Measurements from ENCODE around the gene PCBP3. TPM values are rescaled to one million over a fixed set of nuclear protein-coding genes. Genes with fewer than 3 reads are reported as not detected.

The PCBP3 gene
- polyA plus RNA-seq, 1 donor (not counting 4 experiments of a cell fraction or from before 2014, with no cell fraction given), result 0.25 TPM

DNA sequence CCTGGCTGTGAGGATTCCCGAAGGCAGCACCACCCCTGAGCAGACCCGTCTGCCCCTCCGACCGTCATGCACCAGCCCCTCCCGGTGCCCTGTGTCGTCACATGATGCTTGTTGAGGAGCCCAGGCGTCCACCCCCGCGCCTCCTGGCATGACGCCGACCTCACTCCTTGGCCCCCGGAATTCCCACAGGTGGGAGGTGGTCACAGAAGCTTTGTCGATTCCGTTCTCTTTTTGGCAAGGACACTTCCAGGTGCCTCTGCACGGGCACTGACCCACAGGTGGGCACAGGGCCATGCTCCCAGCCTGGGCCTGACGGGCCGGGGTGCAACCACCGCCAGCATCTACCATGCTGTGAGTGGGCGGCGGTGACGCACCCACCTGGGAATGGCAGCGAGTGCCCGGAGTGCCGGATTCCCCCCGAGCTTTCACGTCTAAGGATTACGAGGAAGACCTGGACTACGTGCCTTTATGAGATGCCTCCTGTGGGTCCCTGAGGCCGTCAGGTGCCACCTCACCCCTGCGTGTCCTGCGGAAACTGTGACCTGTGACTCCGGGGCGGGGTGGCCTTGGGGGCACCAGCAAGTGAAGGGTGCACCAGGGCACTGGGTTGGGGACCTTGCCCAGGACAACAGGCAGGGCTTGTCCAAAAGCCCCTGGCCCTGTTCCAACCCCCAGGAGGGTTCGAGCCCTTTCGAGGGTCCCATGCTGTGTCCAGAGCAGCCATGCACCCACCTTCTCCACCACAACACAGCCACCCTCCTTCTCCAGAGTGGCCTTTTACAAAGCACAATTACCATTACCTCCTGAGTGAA is 306.6 kb downstream of the PCBP3 start:
- H3K79me2 ChIP-seq (ENCODE audit: control insufficient read depth, insufficient read depth, low read length), result no peaks in the 10 kb centered on the region
- H3K9ac ChIP-seq (ENCODE audit: control insufficient read depth, extremely low read depth, insufficient read depth, low read length), result peak overlapping the region; percentile 15
- H3K27ac ChIP-seq (ENCODE audit: control insufficient read depth, insufficient read depth, low read length), result no peak overlapping the region
- H3K4me2 ChIP-seq (ENCODE audit: control insufficient read depth, extremely low read depth, insufficient read depth, low read depth, low read length), result peak overlapping the region; percentile 57
- H3K4me3 ChIP-seq (ENCODE audit: control insufficient read depth in 2 of 3, extremely low read depth in 1 of 3, insufficient read depth in 2 of 3, low read depth in 1 of 3, low read length in 3 of 3), result peak overlapping the region in 1 of 3 experiments; percentile 31
- no peaks in the 10 kb centered on the region for H3K9me3 ChIP-seq (ENCODE audit: control insufficient read depth, low read depth, low read length)
- dilution Hi-C loops (cut with MboI; ENCODE audit: extremely low pct_ligation_motif_present, low sequenced_read_pairs), result no loop called here
- no peak overlapping the region for H2AFZ ChIP-seq (ENCODE audit: control insufficient read depth, low read length)
- TF ChIP-seq EZH2 (IDR thresholded peaks at IDR 0.05; ENCODE audit: low read length), result no peak
- TF ChIP-seq, protein P1, sequence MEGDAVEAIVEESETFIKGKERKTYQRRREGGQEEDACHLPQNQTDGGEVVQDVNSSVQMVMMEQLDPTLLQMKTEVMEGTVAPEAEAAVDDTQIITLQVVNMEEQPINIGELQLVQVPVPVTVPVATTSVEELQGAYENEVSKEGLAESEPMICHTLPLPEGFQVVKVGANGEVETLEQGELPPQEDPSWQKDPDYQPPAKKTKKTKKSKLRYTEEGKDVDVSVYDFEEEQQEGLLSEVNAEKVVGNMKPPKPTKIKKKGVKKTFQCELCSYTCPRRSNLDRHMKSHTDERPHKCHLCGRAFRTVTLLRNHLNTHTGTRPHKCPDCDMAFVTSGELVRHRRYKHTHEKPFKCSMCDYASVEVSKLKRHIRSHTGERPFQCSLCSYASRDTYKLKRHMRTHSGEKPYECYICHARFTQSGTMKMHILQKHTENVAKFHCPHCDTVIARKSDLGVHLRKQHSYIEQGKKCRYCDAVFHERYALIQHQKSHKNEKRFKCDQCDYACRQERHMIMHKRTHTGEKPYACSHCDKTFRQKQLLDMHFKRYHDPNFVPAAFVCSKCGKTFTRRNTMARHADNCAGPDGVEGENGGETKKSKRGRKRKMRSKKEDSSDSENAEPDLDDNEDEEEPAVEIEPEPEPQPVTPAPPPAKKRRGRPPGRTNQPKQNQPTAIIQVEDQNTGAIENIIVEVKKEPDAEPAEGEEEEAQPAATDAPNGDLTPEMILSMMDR (optimal IDR thresholded peaks at IDR 0.05 in 1 of 3, IDR thresholded peaks at IDR 0.05 in 1 of 3, conservative IDR thresholded peaks at IDR 0.05 in 1 of 3; ENCODE audit: extremely low read depth in 1 of 3, insufficient read depth in 2 of 3, low read length in 3 of 3), result no peak
- H3K27me3 ChIP-seq (ENCODE audit: control insufficient read depth, extremely low read depth, insufficient read depth, low read length), result peaks cover 36% of the 10 kb centered on the region
- H4K20me1 ChIP-seq (ENCODE audit: control insufficient read depth, extremely low read depth, insufficient read depth, low read length), result no peaks in the 10 kb centered on the region
- DNase-seq (ENCODE audit: low read depth, low spot score) (no peak), FAIRE-seq (no peak)
- H3K36me3 ChIP-seq (ENCODE audit: control insufficient read depth in 2 of 2, extremely low read depth in 1 of 2, insufficient read depth in 2 of 2, low read length in 2 of 2), result no peaks in the 10 kb centered on the region
- no peaks in the 10 kb centered on the region for H3K9me1 ChIP-seq (ENCODE audit: control insufficient read depth, extremely low read depth, insufficient read depth, low read length)
- H3K4me1 ChIP-seq (ENCODE audit: control insufficient read depth, extremely low read depth, insufficient read depth, low read length), result peaks cover 22% of the 10 kb centered on the region

DNA sequence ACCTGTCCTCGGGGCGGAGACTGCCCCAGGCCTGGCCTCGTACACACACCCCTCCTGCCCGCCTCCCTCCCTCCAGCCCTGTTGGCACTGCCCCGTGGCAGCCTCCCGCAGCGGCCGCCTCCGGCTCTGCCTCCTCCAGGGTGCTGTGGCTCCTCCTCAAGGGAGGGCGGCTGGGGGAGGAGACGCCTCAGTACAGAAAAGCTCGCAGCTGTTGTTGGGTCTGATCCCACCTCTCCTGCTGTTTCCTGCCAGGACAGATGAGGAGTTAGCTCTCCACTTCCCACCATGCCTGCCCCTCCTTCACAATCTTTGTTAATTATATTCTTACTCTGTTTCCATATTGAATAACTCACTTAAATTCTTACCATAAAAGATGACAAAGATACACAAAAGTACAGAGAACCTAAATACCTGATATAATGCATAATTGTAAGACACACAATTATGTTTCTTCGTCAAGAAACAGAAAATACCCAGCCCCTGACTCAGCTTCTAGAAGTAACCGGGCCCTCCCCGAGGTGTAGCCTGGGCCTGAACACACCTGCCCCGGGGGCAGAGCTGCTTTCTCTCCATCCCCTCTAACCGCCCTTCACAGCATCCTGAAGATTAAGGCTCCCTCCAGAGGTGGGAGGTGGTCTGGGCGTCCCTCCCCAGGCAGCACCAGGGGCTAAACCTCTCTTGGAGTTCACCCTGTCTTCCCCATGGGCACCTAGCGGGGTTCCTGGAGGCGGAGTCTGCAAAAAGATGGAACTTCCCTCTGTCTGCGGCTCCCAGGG is 307.4 kb downstream of the PCBP3 start:
- Histone ChIP-seq H3K9me1 (ENCODE audit: control insufficient read depth, extremely low read depth, insufficient read depth, low read length) (no peaks in the 10 kb centered on the region), H3K4me2 (ENCODE audit: control insufficient read depth, extremely low read depth, insufficient read depth, low read depth, low read length) (peak overlapping the region; percentile 57), H3K4me1 (ENCODE audit: control insufficient read depth, extremely low read depth, insufficient read depth, low read length) (peaks cover 22% of the 10 kb centered on the region), H4K20me1 (ENCODE audit: control insufficient read depth, extremely low read depth, insufficient read depth, low read length) (no peaks in the 10 kb centered on the region), H3K36me3 (ENCODE audit: control insufficient read depth in 2 of 2, extremely low read depth in 1 of 2, insufficient read depth in 2 of 2, low read length in 2 of 2) (no peaks in the 10 kb centered on the region), H3K4me3 (ENCODE audit: control insufficient read depth in 2 of 3, extremely low read depth in 1 of 3, insufficient read depth in 2 of 3, low read depth in 1 of 3, low read length in 3 of 3) (peak overlapping the region in 1 of 3 experiments; percentile 31), H3K9ac (ENCODE audit: control insufficient read depth, extremely low read depth, insufficient read depth, low read length) (peak overlapping the region; percentile 15), H3K27me3 (ENCODE audit: control insufficient read depth, extremely low read depth, insufficient read depth, low read length) (peaks cover 36% of the 10 kb centered on the region), H3K27ac (ENCODE audit: control insufficient read depth, insufficient read depth, low read length) (no peak overlapping the region), H3K9me3 (ENCODE audit: control insufficient read depth, low read depth, low read length) (no peaks in the 10 kb centered on the region), H3K79me2 (ENCODE audit: control insufficient read depth, insufficient read depth, low read length) (no peaks in the 10 kb centered on the region), H2AFZ (ENCODE audit: control insufficient read depth, low read length) (no peak overlapping the region)
- TF ChIP-seq, protein P1 (optimal IDR thresholded peaks at IDR 0.05 in 1 of 3, IDR thresholded peaks at IDR 0.05 in 1 of 3, conservative IDR thresholded peaks at IDR 0.05 in 1 of 3; ENCODE audit: extremely low read depth in 1 of 3, insufficient read depth in 2 of 3, low read length in 3 of 3), result peak in 1 of 3 experiments; percentile 22
- no peak for TF ChIP-seq EZH2 (IDR thresholded peaks at IDR 0.05; ENCODE audit: low read length)
- FAIRE-seq, result no peak
- no peak for DNase-seq (ENCODE audit: low read depth, low spot score)
- dilution Hi-C loops (cut with MboI; ENCODE audit: extremely low pct_ligation_motif_present, low sequenced_read_pairs), result no loop called here
